H1 (cell line): ENCODE data around the gene FLT3. TPM values are rescaled to one million over a fixed set of nuclear protein-coding genes. Genes with fewer than 3 reads are reported as not detected.
A peak's percentile ranks its signal among the peaks of the same experiment; 100 is the strongest.

Experiments
- CEBPB ChIP-seq: IDR thresholded peaks from 2 replicates; pipeline ENCODE4 v1.6.1; 2012; ENCODE audit warnings: low read depth, low read length
- CHD7 ChIP-seq: fragments of 300-600 bp; sonication (generic); IDR thresholded peaks from 2 replicates; pipeline ENCODE4 v1.7.1; 2012; ENCODE audit warnings: low read length, moderate library complexity, mild to moderate bottlenecking, inconsistent platforms; ENCODE audit not compliant: insufficient replicate concordance
- EP300 ChIP-seq, 2 experiments: IDR thresholded peaks; 1 replicate in 1 of 2; 2 replicates in 1 of 2; pipeline ENCODE4 v1.6.1; 2011 to 2012; ENCODE audit warnings: low read depth in 2 of 2, low read length in 2 of 2, mild to moderate bottlenecking in 2 of 2, borderline replicate concordance in 1 of 2, inconsistent platforms in 1 of 2, moderate library complexity in 1 of 2
- GABPA ChIP-seq: IDR thresholded peaks from 2 replicates; pipeline ENCODE4 v1.6.1; 2011; ENCODE audit warnings: mild to moderate bottlenecking, low read length, moderate library complexity, borderline replicate concordance; ENCODE audit not compliant: insufficient read depth
- JUND ChIP-seq: IDR thresholded peaks from 2 replicates; pipeline ENCODE4 v1.6.1; 2011; ENCODE audit warnings: mild to moderate bottlenecking, improper control_type of control experiment, low read length
- KDM5A ChIP-seq: fragments of 200-600 bp; IDR thresholded peaks from 2 replicates; pipeline ENCODE4 v1.7.1; 2012; ENCODE audit warnings: mild to moderate bottlenecking, low read length, inconsistent platforms, mixed read lengths
- PHF8 ChIP-seq: fragments of 200-600 bp; sonication (generic); conservative IDR thresholded peaks from 2 replicates; pipeline ENCODE4 v1.7.1; 2012; ENCODE audit warnings: low read depth, mild to moderate bottlenecking, inconsistent platforms, low read length, moderate library complexity
- RAD21 ChIP-seq, 2 experiments: IDR thresholded peaks in 1 of 2; conservative IDR thresholded peaks in 1 of 2; 2 replicates each; pipeline ENCODE4 v1.6.1; 2011; ENCODE audit warnings: low read depth in 2 of 2, low read length in 2 of 2, improper control_type of control experiment in 1 of 2, inconsistent platforms in 1 of 2, mild to moderate bottlenecking in 1 of 2, moderate library complexity in 1 of 2
- RFX5 ChIP-seq: IDR thresholded peaks from 2 replicates; pipeline ENCODE4 v1.6.1; 2011; ENCODE audit warnings: low read depth, low read length, improper control_type of control experiment, borderline replicate concordance
- TAF1 ChIP-seq: IDR thresholded peaks from 2 replicates; pipeline ENCODE4 v1.6.1; 2011; ENCODE audit warnings: mild to moderate bottlenecking, low read depth, low read length
- polyA plus RNA-seq, 7 experiments: library from polyadenylated mRNA; depleted of rRNA in 3 of 7; stranded (reverse) in 5 of 7; unstranded in 2 of 7; fragments of >200 nt in 5 of 7; fragments of 200-250 nt in 2 of 7; gene quantifications; 1 replicate in 5 of 7; 2 replicates in 1 of 7; 4 replicates in 1 of 7; pipeline versions ENCODE4 v1.2.1 to v1.2.3, GENCODE V29; 2011 to 2013; ENCODE audit warnings: missing spikeins in 2 of 7, mixed read lengths in 2 of 7
- total RNA-seq: library from RNA; stranded (reverse); fragmentation: NEBNext Ultra II Directional; extraction: Animal tissue kit (Norgen Biotek cat#: 25700); gene quantifications from 2 replicates; pipeline ENCODE4 v1.2.1, GENCODE V29; 2021

The FLT3 gene
- total and polyA plus RNA-seq, 2 of the 8 experiments (the other 6 are each of a cell fraction or from before 2014, with no cell fraction given), result 0.44 to 0.71 TPM

GRCh38 chr13:27971236-27971645, 129.1 kb downstream of the FLT3 start (continued):
- TF ChIP-seq KDM5A (no peak), RFX5 (no peak), GABPA (0 out of 2 replicates have a peak, but pooled peaks have one; percentile 19), RAD21 (IDR thresholded peaks at IDR 0.05 in 1 of 2, conservative IDR thresholded peaks at IDR 0.05 in 1 of 2; ENCODE audit: low read depth in 2 of 2, low read length in 2 of 2) (no peak; a peak in 1 of 4 replicates), EP300 (IDR thresholded peaks at IDR 0.05; ENCODE audit: borderline replicate concordance in 1 of 2, low read depth in 2 of 2, low read length in 2 of 2) (no peak), JUND (no peak), CEBPB (no peak), TAF1 (no peak), PHF8 (no peak), CHD7 (no peak)
